ENCODE data around the gene OR56A5.

OR56A5 gene

GRCh38 chr11:5931061-5931460 is 37.2 kb downstream of the OR56A5 start:
- DNase-seq: no peak

GRCh38 chr11:5930614-5931013 is 37.7 kb downstream of the OR56A5 start:
- DNase-seq: no peak

GRCh38 chr11:5929571-5930368 is 38.5 kb downstream of the OR56A5 start:
- DNase-seq: no peak

- no peak for DNase-seq
Measured at GRCh38 chr11:5928811-5929210, 39.5 kb downstream of the OR56A5 start.

- no peak for DNase-seq
Measured at GRCh38 chr11:5928271-5928670, 40.0 kb downstream of the OR56A5 start.

- no peak for DNase-seq
Measured at GRCh38 chr11:5923794-5924193, 44.5 kb downstream of the OR56A5 start.

- no peak for DNase-seq
Measured at GRCh38 chr11:5923427-5923776, 44.9 kb downstream of the OR56A5 start.

GRCh38 chr11:5922749-5923426 is 45.4 kb downstream of the OR56A5 start:
- DNase-seq: no peak
